ENCODE results near the gene ADRA2C. TPM values are rescaled to one million over a fixed set of nuclear protein-coding genes. Genes with fewer than 3 reads are reported as not detected.

ADRA2C gene
- total RNA-seq, 1 donor from 2014 or later, result 3.2 TPM

DNA sequence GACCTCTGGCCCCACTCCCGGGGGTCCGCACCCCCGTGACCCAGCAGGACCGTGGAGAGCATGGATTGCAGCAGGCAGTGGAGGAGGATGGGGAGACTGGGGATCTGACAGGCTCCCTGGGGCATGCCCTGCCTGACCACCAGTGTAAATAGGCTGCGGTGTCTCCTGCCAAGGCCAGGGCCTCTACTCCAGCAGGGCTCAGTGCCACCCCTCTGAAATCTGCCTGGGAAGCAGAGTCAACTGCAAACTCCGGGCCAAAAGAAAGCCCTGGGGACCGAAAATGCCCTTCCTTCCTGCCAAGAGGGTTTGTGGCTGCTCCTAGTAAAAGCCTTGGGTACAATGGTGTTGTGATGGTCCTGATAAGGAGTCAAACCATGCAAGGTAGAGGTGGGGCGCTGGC is 6.4 kb downstream of the ADRA2C start:
- Mint-ChIP-seq H3K27ac (ENCODE audit: unreplicated experiment) (no peak overlapping the region), H3K9me3 (ENCODE audit: unreplicated experiment) (no peaks in the 10 kb centered on the region), H3K4me1 (ENCODE audit: unreplicated experiment) (peaks cover 2% of the 10 kb centered on the region), H3K4me3 (ENCODE audit: unreplicated experiment) (no peak overlapping the region), H3K27me3 (ENCODE audit: unreplicated experiment) (peaks cover 4% of the 10 kb centered on the region), H3K36me3 (ENCODE audit: low read depth, unreplicated experiment) (peaks cover 2% of the 10 kb centered on the region)
- TF ChIP-seq, protein P1, sequence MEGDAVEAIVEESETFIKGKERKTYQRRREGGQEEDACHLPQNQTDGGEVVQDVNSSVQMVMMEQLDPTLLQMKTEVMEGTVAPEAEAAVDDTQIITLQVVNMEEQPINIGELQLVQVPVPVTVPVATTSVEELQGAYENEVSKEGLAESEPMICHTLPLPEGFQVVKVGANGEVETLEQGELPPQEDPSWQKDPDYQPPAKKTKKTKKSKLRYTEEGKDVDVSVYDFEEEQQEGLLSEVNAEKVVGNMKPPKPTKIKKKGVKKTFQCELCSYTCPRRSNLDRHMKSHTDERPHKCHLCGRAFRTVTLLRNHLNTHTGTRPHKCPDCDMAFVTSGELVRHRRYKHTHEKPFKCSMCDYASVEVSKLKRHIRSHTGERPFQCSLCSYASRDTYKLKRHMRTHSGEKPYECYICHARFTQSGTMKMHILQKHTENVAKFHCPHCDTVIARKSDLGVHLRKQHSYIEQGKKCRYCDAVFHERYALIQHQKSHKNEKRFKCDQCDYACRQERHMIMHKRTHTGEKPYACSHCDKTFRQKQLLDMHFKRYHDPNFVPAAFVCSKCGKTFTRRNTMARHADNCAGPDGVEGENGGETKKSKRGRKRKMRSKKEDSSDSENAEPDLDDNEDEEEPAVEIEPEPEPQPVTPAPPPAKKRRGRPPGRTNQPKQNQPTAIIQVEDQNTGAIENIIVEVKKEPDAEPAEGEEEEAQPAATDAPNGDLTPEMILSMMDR (IDR thresholded peaks at IDR 0.05; ENCODE audit: unreplicated experiment), result no peak
- no peak for DNase-seq (ENCODE audit: low spot score)

DNA sequence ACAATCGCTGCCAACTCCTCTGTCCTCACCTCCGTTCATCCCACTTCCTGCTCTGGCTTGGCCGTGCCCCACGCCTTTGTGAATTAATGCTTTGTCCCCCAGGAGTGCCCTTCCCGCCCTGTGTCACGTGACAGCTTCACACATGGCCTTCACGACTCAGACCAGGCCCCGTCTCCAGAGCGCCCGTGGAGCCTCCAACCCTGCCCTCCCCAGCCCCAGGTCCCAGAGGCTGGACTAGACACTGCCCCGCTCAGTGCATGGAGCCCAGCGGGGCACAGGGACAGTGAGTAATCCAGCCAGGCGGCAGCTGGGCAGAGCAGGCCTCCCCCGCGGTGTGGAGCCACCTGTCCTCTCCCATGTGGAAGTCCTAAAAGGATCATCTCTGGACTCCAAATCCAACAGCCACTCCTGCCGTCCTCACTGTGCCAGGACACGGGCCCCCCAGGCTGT is 7.4 kb downstream of the ADRA2C start:
- Mint-ChIP-seq H3K27ac (ENCODE audit: unreplicated experiment) (no peak overlapping the region), H3K9me3 (ENCODE audit: unreplicated experiment) (no peaks in the 10 kb centered on the region), H3K36me3 (ENCODE audit: low read depth, unreplicated experiment) (no peaks in the 10 kb centered on the region), H3K27me3 (ENCODE audit: unreplicated experiment) (peaks cover 4% of the 10 kb centered on the region), H3K4me1 (ENCODE audit: unreplicated experiment) (no peaks in the 10 kb centered on the region), H3K4me3 (ENCODE audit: unreplicated experiment) (no peak overlapping the region)
- no peak for DNase-seq (ENCODE audit: low spot score)
- TF ChIP-seq, protein P1 (IDR thresholded peaks at IDR 0.05; ENCODE audit: unreplicated experiment), result no peak

DNA sequence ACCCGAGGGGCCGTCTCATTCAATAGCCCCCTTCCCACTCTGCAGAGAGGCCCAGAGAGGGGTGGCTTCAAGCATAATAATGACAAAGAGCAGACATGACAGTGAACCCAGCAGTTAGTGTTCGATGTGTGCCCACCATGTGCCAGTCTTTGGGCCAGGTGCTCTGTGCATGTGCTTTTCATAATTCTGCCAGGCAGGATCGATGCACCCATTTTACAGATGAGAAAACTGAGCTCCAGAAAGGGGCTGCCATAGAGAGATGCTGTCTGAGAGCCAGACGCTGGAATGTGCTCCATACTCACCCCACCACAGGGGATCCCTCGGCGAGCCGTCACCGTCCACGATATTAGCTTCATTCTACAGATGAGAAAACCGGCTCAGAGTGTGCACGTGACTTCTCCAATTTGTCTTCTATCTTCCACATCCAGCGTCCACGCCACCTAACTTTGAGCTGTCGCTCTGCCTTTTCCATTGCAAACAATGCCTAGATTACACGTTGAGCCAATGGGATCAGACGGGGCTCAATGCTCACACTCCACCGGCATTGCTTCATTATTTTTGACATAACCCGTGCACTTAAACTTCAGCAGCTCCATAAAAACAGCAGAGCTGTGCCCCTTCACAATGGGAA is 8.2 kb downstream of the ADRA2C start:
- Mint-ChIP-seq H3K27ac (ENCODE audit: unreplicated experiment) (no peak overlapping the region), H3K4me1 (ENCODE audit: unreplicated experiment) (no peaks in the 10 kb centered on the region), H3K9me3 (ENCODE audit: unreplicated experiment) (no peaks in the 10 kb centered on the region), H3K36me3 (ENCODE audit: low read depth, unreplicated experiment) (no peaks in the 10 kb centered on the region), H3K27me3 (ENCODE audit: unreplicated experiment) (peaks cover 2% of the 10 kb centered on the region), H3K4me3 (ENCODE audit: unreplicated experiment) (no peak overlapping the region)
- TF ChIP-seq, protein P1 (IDR thresholded peaks at IDR 0.05; ENCODE audit: unreplicated experiment), result no peak
- no peak for DNase-seq (ENCODE audit: low spot score)

DNA sequence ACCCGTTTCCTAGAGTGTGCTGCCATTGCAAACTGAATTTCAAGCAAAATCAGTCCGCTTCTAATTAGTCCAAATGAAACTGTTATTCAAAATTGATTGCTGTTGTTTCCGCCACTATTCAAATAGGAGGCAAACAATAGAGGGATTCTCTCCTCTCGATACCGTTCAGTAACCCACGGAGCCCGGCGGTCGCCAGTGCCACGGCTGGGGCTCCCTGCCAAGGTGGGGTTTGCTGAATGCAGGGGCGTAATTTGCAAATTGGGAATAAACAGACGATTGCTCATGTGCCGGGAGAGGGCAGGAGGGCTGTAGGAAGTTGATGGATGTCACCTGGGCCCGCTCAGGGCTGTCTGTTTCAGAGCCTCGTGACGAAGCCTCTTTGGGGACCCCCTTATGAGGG is 8.8 kb downstream of the ADRA2C start:
- Mint-ChIP-seq H3K36me3 (ENCODE audit: low read depth, unreplicated experiment) (no peaks in the 10 kb centered on the region), H3K4me3 (ENCODE audit: unreplicated experiment) (no peak overlapping the region), H3K9me3 (ENCODE audit: unreplicated experiment) (no peaks in the 10 kb centered on the region), H3K4me1 (ENCODE audit: unreplicated experiment) (no peaks in the 10 kb centered on the region), H3K27ac (ENCODE audit: unreplicated experiment) (no peak overlapping the region), H3K27me3 (ENCODE audit: unreplicated experiment) (peaks cover 2% of the 10 kb centered on the region)
- TF ChIP-seq, protein P1 (IDR thresholded peaks at IDR 0.05; ENCODE audit: unreplicated experiment), result no peak
- no peak for DNase-seq (ENCODE audit: low spot score)

DNA sequence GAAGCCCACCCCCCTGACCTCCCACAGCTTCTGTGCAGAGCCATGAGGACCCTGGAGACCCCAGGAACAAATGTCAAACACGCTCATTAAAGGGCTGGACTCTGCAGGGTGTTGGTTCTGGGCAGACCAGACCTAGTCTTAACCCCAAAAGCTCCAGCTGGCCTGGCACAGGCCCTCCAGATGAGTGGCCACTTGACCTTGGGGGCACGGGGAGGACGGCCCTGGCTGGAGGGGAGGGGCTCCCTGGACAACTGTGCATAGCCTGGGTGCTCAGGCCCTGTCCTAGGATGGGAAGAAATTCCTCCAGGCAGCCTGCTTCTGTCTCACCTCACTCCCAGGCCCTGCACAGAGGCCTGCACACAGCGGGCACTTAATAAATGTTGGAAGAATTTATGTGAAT is 9.4 kb downstream of the ADRA2C start:
- Mint-ChIP-seq H3K27ac (ENCODE audit: unreplicated experiment) (no peak overlapping the region), H3K9me3 (ENCODE audit: unreplicated experiment) (no peaks in the 10 kb centered on the region), H3K36me3 (ENCODE audit: low read depth, unreplicated experiment) (no peaks in the 10 kb centered on the region), H3K27me3 (ENCODE audit: unreplicated experiment) (peaks cover 2% of the 10 kb centered on the region), H3K4me1 (ENCODE audit: unreplicated experiment) (no peaks in the 10 kb centered on the region), H3K4me3 (ENCODE audit: unreplicated experiment) (no peak overlapping the region)
- TF ChIP-seq, protein P1 (IDR thresholded peaks at IDR 0.05; ENCODE audit: unreplicated experiment), result no peak
- no peak for DNase-seq (ENCODE audit: low spot score)

Data from endothelial cell (in vitro differentiated cells).